T-cell (primary cell): ENCODE results near the gene RIC3. TPM values are rescaled to one million over a fixed set of nuclear protein-coding genes. Genes with fewer than 3 reads are reported as not detected.

Experiments used
- ATAC-seq, 4 experiments: fragments of 200-7000 bp in 3 of 4; fragments of 150-1000 bp in 1 of 4; cut with Tn5 transposase; replicated peaks in 1 of 4; 1 replicate in 3 of 4; 2 replicates in 1 of 4; pipeline ENCODE4 v1.10.0; 2021; ENCODE audit warnings: moderate library complexity in 3 of 4, mild to moderate bottlenecking in 2 of 4, moderate number of reproducible peaks in 1 of 4
- CTCF ChIA-PET, 2 donors: fragments of 300-600 bp; sonication (Branson Sonifier 250); formaldehyde crosslinking; loops; one replicate each; lab custom pipeline; 2022; ENCODE audit warnings: antibody characterized with exemption in 2 of 2; lab: Charles Lee
- POLR2A ChIA-PET, 2 donors: fragments of 300-600 bp; sonication (Branson Sonifier 250); formaldehyde crosslinking; loops; one replicate each; lab custom pipeline; 2022; ENCODE audit warnings: antibody characterized with exemption in 2 of 2; lab: Charles Lee
- DNase-seq, 35 experiments: peaks; one replicate each; pipeline versions ENCODE4 v3.0.0 to v3.0.0-alpha.2; 2013 to 2023
- H3K27ac ChIP-seq: one replicate; pipeline ENCODE4 v1.5.1; 2013; ENCODE audit warnings: low read length
- H3K27me3 ChIP-seq, 2 experiments: replicated peaks in 1 of 2; 1 replicate in 1 of 2; 2 replicates in 1 of 2; pipeline versions ENCODE4 v1.6.1 to v1.7.0; 2013; ENCODE audit warnings: low read length in 1 of 2, mixed read lengths in 1 of 2; ENCODE audit not compliant: control insufficient read depth in 2 of 2, insufficient read depth in 2 of 2; ENCODE audit errors: extremely low read depth in 1 of 2
- H3K36me3 ChIP-seq, 2 donors: 1 replicate in 1 of 2; 2 replicates in 1 of 2; pipeline versions ENCODE4 v1.6.1 to v1.7.0; 2013; ENCODE audit warnings: low read length in 1 of 2; ENCODE audit not compliant: control insufficient read depth in 2 of 2, insufficient read depth in 1 of 2; ENCODE audit errors: extremely low read depth in 1 of 2
- H3K4me1 ChIP-seq, 2 experiments: 1 replicate in 1 of 2; 2 replicates in 1 of 2; pipeline versions ENCODE4 v1.6.1 to v1.7.0; 2013; ENCODE audit warnings: low read length in 2 of 2, mixed read lengths in 1 of 2; ENCODE audit not compliant: insufficient read depth in 2 of 2, control insufficient read depth in 1 of 2; ENCODE audit errors: extremely low read depth in 1 of 2
- H3K4me3 ChIP-seq, 2 donors: 1 replicate in 1 of 2; 2 replicates in 1 of 2; pipeline versions ENCODE4 v1.5.1 to v1.7.0; 2013; ENCODE audit warnings: mild to moderate bottlenecking in 2 of 2, low read length in 1 of 2, moderate library complexity in 1 of 2; ENCODE audit not compliant: control insufficient read depth in 1 of 2; ENCODE audit errors: extremely low read depth in 1 of 2
- H3K9me3 ChIP-seq: 2 replicates; pipeline ENCODE4 v1.7.0; 2013
- H3K27ac Mint-ChIP-seq, 2 donors: one replicate each; pipeline ENCODE4 v1.8.0; 2020 to 2021; ENCODE audit warnings: mild to moderate bottlenecking in 2 of 2, mixed read lengths in 2 of 2
- H3K27me3 Mint-ChIP-seq, 2 donors: one replicate each; pipeline ENCODE4 v1.8.0; 2021 to 2022; ENCODE audit warnings: mixed read lengths in 2 of 2
- H3K36me3 Mint-ChIP-seq: one replicate; pipeline ENCODE4 v1.8.0; 2021; ENCODE audit warnings: mixed read lengths
- H3K4me1 Mint-ChIP-seq, 3 donors: one replicate each; pipeline ENCODE4 v1.8.0; 2020 to 2022; ENCODE audit warnings: mixed read lengths in 3 of 3, mild to moderate bottlenecking in 1 of 3
- H3K4me3 Mint-ChIP-seq, 3 donors: one replicate each; pipeline ENCODE4 v1.8.0; 2020 to 2022; ENCODE audit warnings: mild to moderate bottlenecking in 3 of 3, mixed read lengths in 3 of 3, moderate library complexity in 3 of 3
- H3K9me3 Mint-ChIP-seq, 3 donors: one replicate each; pipeline ENCODE4 v1.8.0; 2020 to 2022; ENCODE audit warnings: mixed read lengths in 3 of 3
- WGBS: methylation state at CpG from one replicate; pipeline ENCODE4 v1.1.5; 2013; ENCODE audit warnings: missing lambda C conversion rate; ENCODE audit not compliant: insufficient coverage; 5-methylcytosine and 5-hydroxymethylcytosine counted together
- total RNA-seq, 35 experiments: library from RNA in 6 of 35; stranded (reverse) in 6 of 35; fragments of 120-200 nt in 1 of 35; gene quantifications; one replicate each; pipeline versions ENCODE4 v1.2.1 to v1.2.4 and lab custom pipeline; 2013 to 2026

The RIC3 gene
- total RNA-seq, 5 donors from 2014 or later (not counting 1 experiment from before 2014, with no cell fraction given), result 32.0 to 47.5 (median 37.5) TPM

- H3K27me3 ChIP-seq, result no peaks in the 10 kb centered on the region
- ChIA-PET CTCF (interaction anchor here (0.8 kb wide), 2 partner anchors 9 to 70 kb away, joined by 3 to 4 read pairs; no protein-coding TSS in a partner anchor), POLR2A (no interaction called here)
- no peaks in the 10 kb centered on the region for H3K9me3 ChIP-seq
- Mint-ChIP-seq H3K9me3 (no peaks in the 10 kb centered on the region), H3K4me3 (no peak overlapping the region), H3K4me1 (no peaks in the 10 kb centered on the region), H3K27me3 (no peaks in the 10 kb centered on the region), H3K27ac (no peak overlapping the region), H3K36me3 (peaks cover under 1% of the 10 kb centered on the region)
- H3K27ac ChIP-seq, result no peak overlapping the region
- 100% methylated on average over 2 of the region's 4 CpGs for WGBS
- H3K36me3 ChIP-seq, result peaks cover 0 to 22% of the 10 kb centered on the region in 2 donors
- H3K4me3 ChIP-seq, result no peak overlapping the region
- no peaks in the 10 kb centered on the region for H3K4me1 ChIP-seq
- no peak for ATAC-seq
- no peak for DNase-seq
These were observed 63.7 kb downstream of the RIC3 start for GRCh38 chr11:8105133-8105532.

DNA sequence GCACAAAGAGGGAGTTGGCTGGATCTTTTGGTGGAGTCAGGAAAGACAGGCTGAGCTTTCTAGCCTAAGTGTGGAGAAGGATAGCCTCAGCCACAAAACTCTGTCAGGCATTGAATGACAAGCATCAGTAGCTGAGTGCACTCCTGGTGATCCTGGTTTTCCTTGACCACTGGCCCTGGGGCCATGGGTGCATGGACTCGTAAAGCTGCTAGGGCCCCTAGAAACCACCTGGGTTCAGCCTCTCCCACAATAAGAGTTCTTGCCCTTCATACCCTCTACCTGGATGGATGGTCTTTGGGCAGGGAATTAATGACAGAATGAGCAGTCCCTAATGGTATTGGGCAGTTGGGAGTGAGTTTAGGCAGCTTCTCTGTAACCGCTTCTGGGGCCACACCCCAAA, 64.9 kb downstream of the RIC3 start:
- POLR2A ChIA-PET, result no interaction called here
- Mint-ChIP-seq H3K27me3 (no peaks in the 10 kb centered on the region), H3K4me1 (no peaks in the 10 kb centered on the region), H3K27ac (no peak overlapping the region), H3K36me3 (no peaks in the 10 kb centered on the region), H3K4me3 (no peak overlapping the region), H3K9me3 (no peaks in the 10 kb centered on the region)
- no CpG with 5 or more reads among the region's 2 CpGs for WGBS
- no peaks in the 10 kb centered on the region for H3K4me1 ChIP-seq
- no peaks in the 10 kb centered on the region for H3K27me3 ChIP-seq
- H3K4me3 ChIP-seq, result no peak overlapping the region
- DNase-seq (peak in 1 of 35 experiments; percentile 10), ATAC-seq (no peak)
- no peak overlapping the region for H3K27ac ChIP-seq
- H3K36me3 ChIP-seq, result peaks cover 0 to 12% of the 10 kb centered on the region in 2 donors
- CTCF ChIA-PET, result no interaction called here
- no peaks in the 10 kb centered on the region for H3K9me3 ChIP-seq

- H3K4me3 ChIP-seq, result no peak overlapping the region
- no peaks in the 10 kb centered on the region for H3K4me1 ChIP-seq
- CTCF ChIA-PET, result no interaction called here
- no peak overlapping the region for H3K4me3 Mint-ChIP-seq
- H3K27ac Mint-ChIP-seq, result no peak overlapping the region
- H3K27me3 Mint-ChIP-seq, result no peaks in the 10 kb centered on the region
- H3K4me1 Mint-ChIP-seq, result no peaks in the 10 kb centered on the region
- ATAC-seq (no peak), DNase-seq (peak in 1 of 35 experiments; percentile 1)
- no peaks in the 10 kb centered on the region for H3K9me3 ChIP-seq
- H3K36me3 Mint-ChIP-seq, result no peaks in the 10 kb centered on the region
- H3K27me3 ChIP-seq, result no peaks in the 10 kb centered on the region
- peaks cover 0 to 12% of the 10 kb centered on the region in 2 donors for H3K36me3 ChIP-seq
- H3K27ac ChIP-seq, result no peak overlapping the region
- 83% methylated on average over 5 of the region's 7 CpGs for WGBS
- POLR2A ChIA-PET, result no interaction called here
- no peaks in the 10 kb centered on the region for H3K9me3 Mint-ChIP-seq
These were observed 65.9 kb downstream of the RIC3 start for GRCh38 chr11:8102965-8103364.

DNA sequence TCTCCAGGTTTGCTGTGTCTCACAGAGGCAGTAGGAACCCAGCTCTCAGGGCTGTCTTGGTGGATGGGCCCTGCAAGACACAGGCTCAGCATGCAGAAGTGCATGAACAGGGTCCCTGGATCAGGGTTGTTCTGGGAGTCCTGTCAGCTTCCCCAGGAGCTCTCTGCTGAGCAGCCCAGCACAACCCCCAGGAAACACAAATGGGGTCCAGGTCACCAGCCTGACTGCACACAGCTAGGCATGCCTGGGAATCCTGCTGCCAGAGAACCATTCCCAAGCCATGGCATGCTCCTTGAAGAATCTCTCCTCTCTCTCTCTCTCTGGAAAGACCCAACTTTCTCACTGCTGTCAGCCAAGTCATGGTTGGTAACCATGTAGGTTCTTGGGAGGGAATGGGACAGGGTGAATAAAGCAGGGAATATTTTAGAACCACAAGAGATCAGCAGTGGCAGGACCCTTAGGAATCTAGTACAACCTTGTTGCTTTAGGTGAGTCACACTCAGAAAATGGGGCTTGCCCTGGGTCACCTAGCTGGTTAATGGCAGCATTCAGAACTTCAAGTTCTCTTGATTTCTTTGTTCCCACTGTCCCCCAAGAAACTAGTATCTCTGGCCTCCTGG, 66.4 kb downstream of the RIC3 start:
- H3K27ac ChIP-seq, result no peak overlapping the region
- CTCF ChIA-PET, result interaction anchor here in 1 of 2 donors (1.8 kb wide), 1 partner anchor 69 kb away, joined by 7 read pairs; no protein-coding TSS in a partner anchor
- POLR2A ChIA-PET, result no interaction called here
- peaks cover 0 to 8% of the 10 kb centered on the region in 2 donors for H3K36me3 ChIP-seq
- H3K4me3 ChIP-seq, result no peak overlapping the region
- DNase-seq (no peak), ATAC-seq (no peak)
- Mint-ChIP-seq H3K27me3 (no peaks in the 10 kb centered on the region), H3K4me3 (no peak overlapping the region), H3K9me3 (no peaks in the 10 kb centered on the region), H3K27ac (no peak overlapping the region), H3K36me3 (no peaks in the 10 kb centered on the region), H3K4me1 (no peaks in the 10 kb centered on the region)
- no peaks in the 10 kb centered on the region for H3K4me1 ChIP-seq
- no peaks in the 10 kb centered on the region for H3K9me3 ChIP-seq
- H3K27me3 ChIP-seq, result no peaks in the 10 kb centered on the region

- ATAC-seq (no peak), DNase-seq (no peak)
- H3K9me3 Mint-ChIP-seq, result no peaks in the 10 kb centered on the region
- no peak overlapping the region for H3K27ac Mint-ChIP-seq
- H3K9me3 ChIP-seq, result no peaks in the 10 kb centered on the region
- no peaks in the 10 kb centered on the region for H3K27me3 ChIP-seq
- H3K4me3 Mint-ChIP-seq, result no peak overlapping the region
- H3K36me3 ChIP-seq, result no peaks in the 10 kb centered on the region
- ChIA-PET CTCF (interaction anchor here in 1 of 2 donors (0.5 to 1.8 kb wide), 3 partner anchors 10 to 1085 kb away, joined by 3 to 7 read pairs (median 3); no protein-coding TSS in a partner anchor), POLR2A (no interaction called here)
- no peaks in the 10 kb centered on the region for H3K4me1 ChIP-seq
- H3K4me3 ChIP-seq, result no peak overlapping the region
- no peaks in the 10 kb centered on the region for H3K4me1 Mint-ChIP-seq
- no peak overlapping the region for H3K27ac ChIP-seq
- no peaks in the 10 kb centered on the region for H3K27me3 Mint-ChIP-seq
- no peaks in the 10 kb centered on the region for H3K36me3 Mint-ChIP-seq
- WGBS, result 79% methylated on average over 6 of the region's 11 CpGs
These were observed 67.4 kb downstream of the RIC3 start for GRCh38 chr11:8101421-8101820.

DNA sequence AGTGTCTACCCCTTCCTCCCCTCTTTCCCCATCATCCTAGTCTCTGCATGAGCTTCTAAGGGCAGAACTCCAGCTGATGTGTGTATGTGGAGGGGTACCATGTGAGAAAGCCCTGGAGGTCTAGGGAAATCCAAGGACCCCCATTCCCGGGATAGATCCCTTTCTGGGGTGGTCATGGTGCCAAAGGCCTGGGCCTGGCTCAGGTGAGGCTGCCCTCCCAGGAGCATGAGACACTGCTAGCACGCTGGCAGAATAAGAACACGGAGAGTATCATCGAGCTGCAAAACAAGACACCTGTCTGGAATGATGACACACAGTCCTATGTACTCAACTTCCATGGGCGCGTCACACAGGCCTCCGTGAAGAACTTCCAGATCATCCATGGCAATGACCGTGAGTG, 68.2 kb downstream of the RIC3 start:
- no peak overlapping the region for H3K27ac Mint-ChIP-seq
- no peaks in the 10 kb centered on the region for H3K4me1 Mint-ChIP-seq
- H3K27me3 Mint-ChIP-seq, result no peaks in the 10 kb centered on the region
- CTCF ChIA-PET, result interaction anchor here (0.5 to 5.6 kb wide), 7 partner anchors 9 to 208 kb away, joined by 4 to 75 read pairs (median 9); no protein-coding TSS in a partner anchor
- Histone ChIP-seq H3K4me3 (no peak overlapping the region), H3K4me1 (no peaks in the 10 kb centered on the region), H3K36me3 (no peaks in the 10 kb centered on the region), H3K9me3 (no peaks in the 10 kb centered on the region), H3K27ac (no peak overlapping the region), H3K27me3 (no peaks in the 10 kb centered on the region)
- no peaks in the 10 kb centered on the region for H3K36me3 Mint-ChIP-seq
- POLR2A ChIA-PET, result no interaction called here
- 94% methylated on average over 6 of the region's 8 CpGs for WGBS
- no peaks in the 10 kb centered on the region for H3K9me3 Mint-ChIP-seq
- ATAC-seq (no peak), DNase-seq (peak in 1 of 35 experiments; percentile 0)
- no peak overlapping the region for H3K4me3 Mint-ChIP-seq
